ENCODE data around the gene DNTT.

DNTT gene

DNA sequence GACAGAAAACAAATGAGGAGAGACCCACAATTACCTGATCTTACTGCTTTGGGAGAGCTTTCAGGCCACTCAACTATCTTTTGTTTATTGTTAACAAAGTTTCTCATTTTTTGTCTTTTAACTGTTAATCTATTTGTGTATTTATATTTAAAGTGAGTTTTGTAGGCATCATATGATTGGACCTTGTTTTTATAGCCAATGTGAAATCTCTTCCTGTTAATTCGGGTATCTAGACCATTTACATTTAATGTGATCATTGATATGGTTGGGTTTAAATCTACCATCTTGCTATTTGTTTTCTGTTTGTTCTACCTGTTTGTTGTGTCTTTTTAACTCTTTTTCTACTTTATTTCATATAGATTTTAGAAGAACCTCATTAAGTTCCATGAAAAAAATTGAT lies 42.1 kb downstream of the DNTT start:
- FAIRE-seq = no peak

DNA sequence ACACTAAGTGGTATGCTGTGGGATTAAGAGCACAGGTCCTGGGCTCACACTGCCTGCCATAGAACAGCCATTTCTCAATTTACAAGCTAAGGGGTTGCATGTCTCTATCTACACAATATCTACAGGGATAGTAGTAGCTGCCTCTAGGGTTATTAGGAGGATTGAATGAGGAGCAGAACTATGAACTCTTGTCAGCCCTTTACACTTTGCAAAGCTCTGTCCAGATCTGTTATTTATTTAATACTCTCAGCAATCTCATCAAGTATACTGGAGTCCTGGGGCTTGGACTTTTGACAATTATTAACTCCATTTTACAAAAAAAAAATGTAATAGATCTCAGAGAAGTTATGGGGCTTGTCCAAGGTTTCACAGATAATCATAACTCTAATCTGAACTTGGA lies 47.8 kb downstream of the DNTT start:
- FAIRE-seq = no peak

- no peak for FAIRE-seq
Observed at GRCh38 chr10:96352582-96352981, 48.3 kb downstream of the DNTT start.

- FAIRE-seq = no peak
Observed at GRCh38 chr10:96357038-96357620, 52.9 kb downstream of the DNTT start.

GRCh38 chr10:96358851-96359540 lies 54.8 kb downstream of the DNTT start, which contains the start of gene OPALIN:
Gene OPALIN (minus strand): TSS chr10:96359002. CDS start chr10:96358896, 106 bp downstream.
- no peak for FAIRE-seq

DNA sequence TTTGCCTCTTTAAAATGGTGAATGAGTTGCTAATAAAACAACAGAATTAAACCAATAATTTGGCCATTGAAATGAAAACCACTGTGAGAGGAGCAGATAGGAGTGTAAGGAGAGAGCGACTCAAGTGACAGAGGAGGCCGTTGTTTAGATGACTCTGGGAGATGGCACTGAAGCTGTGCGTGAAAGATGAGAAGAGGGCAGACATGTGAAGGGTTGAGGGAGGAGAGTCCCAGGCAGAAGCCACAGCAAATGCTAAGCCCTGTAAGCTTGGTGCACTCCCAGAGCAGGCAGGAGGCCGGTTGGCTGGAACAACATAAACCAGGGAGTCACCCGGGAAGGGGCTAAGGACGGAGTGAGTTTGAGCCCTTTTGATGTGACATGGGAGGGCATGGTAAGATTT lies 55.4 kb downstream of the DNTT start:
- FAIRE-seq = no peak

DNA sequence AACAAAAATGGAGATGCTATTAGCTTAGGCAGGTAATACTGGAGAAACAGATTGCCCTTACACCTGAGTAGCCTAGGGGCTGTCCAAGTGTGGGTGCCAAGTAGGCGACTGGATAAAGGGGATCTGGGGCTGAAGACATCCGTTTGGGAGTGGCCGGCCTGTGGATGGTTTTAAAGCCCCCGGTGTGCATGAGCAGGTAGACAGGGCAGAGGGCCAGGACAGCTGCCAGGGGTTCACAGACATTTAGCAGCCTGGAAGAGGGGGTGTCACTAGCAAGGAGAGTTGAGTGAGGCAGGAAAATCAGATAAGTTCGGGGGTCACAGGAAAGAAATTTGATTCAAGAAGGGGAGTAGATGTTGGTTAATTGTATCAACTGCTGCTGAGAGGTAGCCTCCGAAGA lies 56.1 kb downstream of the DNTT start:
- FAIRE-seq = no peak

- no peak for FAIRE-seq
Observed at GRCh38 chr10:96360766-96361165, 56.5 kb downstream of the DNTT start.

- FAIRE-seq = no peak
Observed at GRCh38 chr10:96365571-96365970, 61.3 kb downstream of the DNTT start.

DNA sequence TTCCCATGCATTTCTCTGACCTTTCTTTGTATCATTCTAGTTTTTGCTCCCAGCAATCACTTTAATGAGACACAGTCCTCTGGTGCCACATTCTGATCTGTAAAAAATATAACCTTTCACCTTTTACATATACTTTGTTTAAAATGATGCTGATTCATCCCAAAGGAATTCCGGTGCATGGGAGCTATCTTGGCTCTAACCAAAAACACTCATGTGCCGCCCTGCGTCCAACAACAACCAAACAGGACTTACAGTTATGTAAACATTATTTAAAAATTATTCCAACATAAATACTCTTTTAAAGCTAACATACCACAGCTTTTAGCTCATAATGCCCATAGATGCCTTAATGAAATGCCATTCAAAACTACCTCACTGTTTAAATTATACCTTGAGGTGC lies 62.3 kb downstream of the DNTT start:
- no peak for FAIRE-seq

DNA sequence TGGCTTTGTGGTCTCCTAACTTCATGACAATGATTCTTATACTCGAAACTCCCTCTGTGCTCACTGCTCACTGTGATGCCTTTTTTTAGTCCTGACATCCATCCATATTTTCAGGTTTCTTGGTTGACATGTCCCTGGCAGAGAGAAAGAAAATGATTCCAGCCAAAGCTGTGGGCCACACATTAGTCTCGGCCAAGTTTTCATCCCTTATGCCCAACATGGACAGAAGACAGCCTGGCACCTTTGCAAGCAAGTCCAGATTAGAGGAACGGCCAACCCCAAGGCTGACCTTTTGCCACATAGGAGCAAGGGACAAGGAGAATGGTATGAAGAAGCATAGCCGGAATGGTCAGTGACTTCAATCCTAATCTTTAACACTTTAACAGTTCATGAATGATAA lies 63.2 kb downstream of the DNTT start:
- FAIRE-seq = no peak

GRCh38 chr10:96368971-96369370 lies 64.7 kb downstream of the DNTT start:
- no peak for FAIRE-seq

DNA sequence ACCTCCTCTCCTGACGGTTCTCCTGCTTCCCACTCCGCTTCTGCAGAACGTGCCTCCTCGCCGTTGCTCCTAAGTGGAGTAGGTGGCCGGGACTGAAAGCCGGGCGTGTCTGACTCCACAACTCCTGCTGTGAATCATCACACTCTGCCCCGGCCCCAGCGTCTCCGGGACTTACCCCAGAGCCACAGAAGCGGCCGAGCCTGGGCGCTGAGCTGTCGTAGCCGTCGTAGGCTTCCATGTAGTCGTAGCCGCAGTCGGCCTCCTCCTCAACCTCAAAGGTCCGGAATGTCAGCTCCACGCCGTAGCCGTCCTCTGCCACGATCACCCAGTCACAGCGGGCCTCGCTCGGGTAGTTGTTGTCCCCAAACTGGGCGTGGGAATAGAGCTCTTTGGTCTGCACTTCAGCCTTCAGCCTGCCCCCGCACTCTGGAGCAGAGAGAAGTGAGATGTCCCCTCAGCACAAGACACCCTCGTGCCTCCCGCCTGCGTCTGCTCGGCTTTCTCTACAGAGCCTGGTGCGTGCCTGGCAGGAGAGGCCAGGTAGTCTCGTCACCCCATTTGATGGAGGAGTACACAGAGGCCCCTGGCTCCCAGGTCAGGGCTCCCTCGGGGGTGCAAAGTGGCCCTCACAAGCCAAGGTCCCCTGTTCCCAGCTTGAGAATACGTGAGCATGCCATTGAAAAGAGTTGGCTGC lies 65.8 kb downstream of the DNTT start:
- no peak for FAIRE-seq

DNA sequence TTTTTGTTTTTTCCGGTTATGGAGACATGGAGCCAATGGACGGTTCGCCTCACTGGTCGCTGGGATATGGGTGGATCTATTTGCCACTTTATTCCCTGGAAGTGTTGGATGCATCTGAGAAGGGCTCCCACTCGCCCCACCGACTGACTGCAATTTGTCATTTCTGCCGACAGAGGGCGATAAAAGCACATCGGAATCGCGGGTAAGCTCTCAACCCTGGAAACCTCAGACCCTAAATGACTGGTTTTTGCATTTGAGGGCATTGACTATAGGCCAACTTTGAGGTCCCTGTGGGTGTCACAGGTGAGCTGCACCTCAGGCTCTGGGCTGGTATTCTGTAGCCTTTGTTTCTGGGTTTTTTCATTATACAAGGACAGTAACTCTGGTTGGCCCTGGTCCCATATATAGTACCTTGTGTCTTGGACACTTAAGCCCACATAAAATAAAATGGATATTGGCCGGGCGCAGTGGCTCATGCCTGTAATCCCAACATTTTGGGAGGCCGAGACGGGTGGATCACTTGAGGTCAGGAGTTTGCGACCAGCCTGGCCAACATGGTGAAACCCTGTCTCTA lies 66.4 kb downstream of the DNTT start:
- no peak for FAIRE-seq

GRCh38 chr10:96371356-96371755 lies 67.1 kb downstream of the DNTT start:
- FAIRE-seq = no peak

GRCh38 chr10:96374004-96374403 lies 69.8 kb downstream of the DNTT start:
- FAIRE-seq = no peak

- FAIRE-seq = no peak
Observed at GRCh38 chr10:96374639-96374984, 70.4 kb downstream of the DNTT start.

GRCh38 chr10:96374985-96375830 lies 71.0 kb downstream of the DNTT start:
- no peak for FAIRE-seq

- FAIRE-seq = no peak
Observed at GRCh38 chr10:96376483-96376882, 72.2 kb downstream of the DNTT start.

DNA sequence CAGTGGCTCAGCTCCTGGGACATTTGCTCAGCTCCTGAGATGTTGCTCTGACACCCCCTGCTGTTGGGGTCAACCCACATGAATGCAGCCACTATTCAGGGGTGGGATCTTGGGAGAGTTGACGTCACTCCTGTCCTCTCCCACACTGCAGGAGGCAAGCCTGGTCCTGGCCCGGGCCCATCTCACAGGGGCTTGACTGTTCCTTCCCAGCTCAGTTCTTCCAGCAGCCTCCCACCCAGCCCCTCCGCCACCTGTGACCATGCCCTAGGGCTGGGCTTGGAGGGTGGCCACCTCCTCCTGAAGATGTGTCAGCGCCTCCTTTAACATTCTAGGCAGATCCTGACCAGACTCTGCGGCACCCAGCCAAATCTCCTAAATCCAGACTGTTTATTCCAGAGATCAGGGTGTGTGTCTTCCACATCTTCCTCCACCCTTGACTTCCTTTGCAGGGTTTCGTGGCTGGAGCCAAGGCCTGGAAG lies 73.6 kb downstream of the DNTT start:
- no peak for FAIRE-seq

GRCh38 chr10:96378741-96379140 lies 74.5 kb downstream of the DNTT start:
- no peak for FAIRE-seq

DNA sequence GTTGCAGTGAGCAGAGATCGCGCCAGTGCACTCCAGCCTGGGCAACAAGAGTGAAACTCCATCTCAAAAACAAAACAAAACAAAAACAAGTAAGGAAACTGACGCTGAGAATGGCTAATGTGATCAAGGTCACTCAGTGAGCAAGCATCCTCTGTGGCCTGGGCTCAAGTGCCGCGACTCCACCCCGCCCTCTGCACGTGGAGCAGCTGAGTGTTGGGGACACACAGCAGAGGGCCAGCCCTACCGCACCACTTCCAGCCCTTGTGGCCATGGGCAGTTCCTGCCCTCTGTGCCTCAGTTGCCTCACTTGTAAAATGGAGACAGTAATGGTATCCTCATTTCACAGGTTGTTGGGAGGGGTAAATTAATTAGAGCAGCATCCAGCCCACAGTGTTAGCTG lies 75.5 kb downstream of the DNTT start:
- no peak for FAIRE-seq

DNA sequence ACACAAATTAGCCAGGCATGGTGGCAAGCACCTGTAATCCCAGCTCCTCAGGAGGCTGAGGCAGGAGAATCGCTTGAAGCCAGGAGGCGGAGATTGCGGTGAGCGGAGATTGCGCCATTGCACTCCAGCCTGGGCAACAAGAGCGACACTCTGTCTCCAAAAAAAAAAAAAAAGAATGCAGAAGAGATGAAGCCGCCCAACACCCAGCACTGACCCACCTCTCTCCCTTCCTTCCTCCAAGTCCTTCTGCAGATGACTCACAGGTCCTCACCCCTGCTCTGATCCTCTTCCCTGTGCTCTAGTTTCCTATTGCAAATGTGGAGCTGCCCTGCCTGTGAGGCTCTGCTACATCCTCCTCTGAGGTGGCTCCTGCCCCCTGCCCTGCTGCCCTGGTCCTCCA lies 76.6 kb downstream of the DNTT start:
- FAIRE-seq = no peak

Measured in colon (tissue), 2 donors.